Gastrocnemius medialis (tissue), 4 donors: ENCODE data around the gene FBXO22. TPM values are rescaled to one million over a fixed set of nuclear protein-coding genes. Genes with fewer than 3 reads are reported as not detected.
A peak's percentile ranks its signal among the peaks of the same experiment; 100 is the strongest.

Experiments
- ATAC-seq, 2 donors: fragments of 150-250 bp; one replicate each; pipeline ENCODE4 v1.9.1; 2016
- DNase-seq, 2 donors: peaks; one replicate each; pipeline ENCODE4 v3.0.0-alpha.2; 2019
- H3K27ac ChIP-seq, 4 donors: fragments of 200-600 bp; sonication (generic); 1 replicate in 1 of 4; 2 replicates in 3 of 4; pipeline ENCODE4 v1.5.1; 2016 to 2018; ENCODE audit warnings: mild to moderate bottlenecking in 2 of 4, moderate library complexity in 1 of 4
- H3K27me3 ChIP-seq, 3 donors: fragments of 200-600 bp; sonication (generic) in 2 of 3; 1 replicate in 1 of 3; 2 replicates in 2 of 3; pipeline versions ENCODE4 v1.5.1 to v1.6.0; 2016 to 2019; ENCODE audit warnings: mild to moderate bottlenecking in 1 of 3, moderate library complexity in 1 of 3
- H3K36me3 ChIP-seq, 2 donors: fragments of 200-600 bp; sonication (generic) in 1 of 2; one replicate each; pipeline ENCODE4 v1.5.1; 2017 to 2018
- H3K4me1 ChIP-seq, 2 donors: fragments of 200-600 bp; sonication (generic) in 1 of 2; one replicate each; pipeline ENCODE4 v1.5.1; 2016 to 2017; ENCODE audit warnings: mild to moderate bottlenecking in 2 of 2
- H3K4me3 ChIP-seq, 4 donors: fragments of 200-600 bp; sonication (generic) in 3 of 4; 1 replicate in 1 of 4; 2 replicates in 3 of 4; pipeline ENCODE4 v1.5.1; 2016 to 2019; ENCODE audit warnings: mild to moderate bottlenecking in 2 of 4
- H3K9me3 ChIP-seq, 3 donors: fragments of 200-600 bp; sonication (generic) in 2 of 3; 1 replicate in 1 of 3; 2 replicates in 2 of 3; pipeline ENCODE4 v1.5.1; 2016 to 2019
- POLR2A ChIP-seq, 2 donors: fragments of 450-650 bp; IDR thresholded peaks; one replicate each; pipeline ENCODE4 v1.6.1; 2017; ENCODE audit warnings: antibody characterized with exemption in 2 of 2, mild to moderate bottlenecking in 2 of 2, moderate library complexity in 2 of 2
- in situ Hi-C, 4 donors: fragments of 200-750 bp; cut with MboI; loops; one replicate each; pipeline versions ENCODE4 v1.15.0 to v1.8.0; 2017; ENCODE audit warnings: low sequenced_read_pairs in 4 of 4
- intact Hi-C: fragments of 100-400 bp; cut with DNase I; formaldehyde crosslinking; loops from one replicate; pipeline ENCODE4 v1.15.1; 2023; ENCODE audit warnings: low total_unique reads
- total RNA-seq, 4 donors: library from RNA; depleted of rRNA; stranded (reverse); fragments of >200 nt; gene quantifications; one replicate each; pipeline versions ENCODE4 v1.1.0 to v1.2.3, GENCODE V29; 2016
- TF ChIP-seq, protein P1 (sequence below), 5 experiments: fragments of 450-650 bp in 3 of 5; fragments of 200-600 bp in 2 of 5; sonication (generic) in 2 of 5; IDR thresholded peaks in 4 of 5; conservative IDR thresholded peaks in 1 of 5; 1 replicate in 4 of 5; 2 replicates in 1 of 5; pipeline ENCODE4 v1.5.1; 2016 to 2019; ENCODE audit warnings: antibody characterized with exemption in 5 of 5, mild to moderate bottlenecking in 3 of 5, moderate library complexity in 3 of 5

FBXO22 gene
- total RNA-seq, 4 donors from 2014 or later: 12.3 to 13.9 (median 13.0) TPM

- H3K4me1 ChIP-seq: no peaks in the 10 kb centered on the region
- H3K4me3 ChIP-seq: no peak overlapping the region
- peak overlapping the region in 1 of 4 donors; percentile 60 for H3K27ac ChIP-seq
- TF ChIP-seq POLR2A (IDR thresholded peaks at IDR 0.05): no peak
- TF ChIP-seq, protein P1, sequence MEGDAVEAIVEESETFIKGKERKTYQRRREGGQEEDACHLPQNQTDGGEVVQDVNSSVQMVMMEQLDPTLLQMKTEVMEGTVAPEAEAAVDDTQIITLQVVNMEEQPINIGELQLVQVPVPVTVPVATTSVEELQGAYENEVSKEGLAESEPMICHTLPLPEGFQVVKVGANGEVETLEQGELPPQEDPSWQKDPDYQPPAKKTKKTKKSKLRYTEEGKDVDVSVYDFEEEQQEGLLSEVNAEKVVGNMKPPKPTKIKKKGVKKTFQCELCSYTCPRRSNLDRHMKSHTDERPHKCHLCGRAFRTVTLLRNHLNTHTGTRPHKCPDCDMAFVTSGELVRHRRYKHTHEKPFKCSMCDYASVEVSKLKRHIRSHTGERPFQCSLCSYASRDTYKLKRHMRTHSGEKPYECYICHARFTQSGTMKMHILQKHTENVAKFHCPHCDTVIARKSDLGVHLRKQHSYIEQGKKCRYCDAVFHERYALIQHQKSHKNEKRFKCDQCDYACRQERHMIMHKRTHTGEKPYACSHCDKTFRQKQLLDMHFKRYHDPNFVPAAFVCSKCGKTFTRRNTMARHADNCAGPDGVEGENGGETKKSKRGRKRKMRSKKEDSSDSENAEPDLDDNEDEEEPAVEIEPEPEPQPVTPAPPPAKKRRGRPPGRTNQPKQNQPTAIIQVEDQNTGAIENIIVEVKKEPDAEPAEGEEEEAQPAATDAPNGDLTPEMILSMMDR (IDR thresholded peaks at IDR 0.05 in 4 of 5, conservative IDR thresholded peaks at IDR 0.05 in 1 of 5): no peak
- no peaks in the 10 kb centered on the region for H3K9me3 ChIP-seq
- in situ Hi-C loops: no loop called here
- no peaks in the 10 kb centered on the region for H3K27me3 ChIP-seq
- intact Hi-C loops: no loop called here
- DNase-seq (no peak), ATAC-seq (no peak)
- H3K36me3 ChIP-seq: peaks cover 0 to 14% of the 10 kb centered on the region in 2 donors
Measured at GRCh38 chr15:75891895-75892294, 11.8 kb upstream of the FBXO22 start.

GRCh38 chr15:75895731-75896130 is 7.9 kb upstream of the FBXO22 start:
- no peaks in the 10 kb centered on the region for H3K9me3 ChIP-seq
- no peak overlapping the region for H3K4me3 ChIP-seq
- TF ChIP-seq, protein P1 (IDR thresholded peaks at IDR 0.05 in 4 of 5, conservative IDR thresholded peaks at IDR 0.05 in 1 of 5): no peak
- TF ChIP-seq POLR2A (IDR thresholded peaks at IDR 0.05): no peak
- ATAC-seq (no peak), DNase-seq (no peak)
- no peaks in the 10 kb centered on the region for H3K27me3 ChIP-seq
- peaks cover 0 to 6% of the 10 kb centered on the region in 2 donors for H3K36me3 ChIP-seq
- intact Hi-C loops (no loop called here), in situ Hi-C loops (no loop called here)
- no peak overlapping the region for H3K27ac ChIP-seq
- H3K4me1 ChIP-seq: no peaks in the 10 kb centered on the region

DNA sequence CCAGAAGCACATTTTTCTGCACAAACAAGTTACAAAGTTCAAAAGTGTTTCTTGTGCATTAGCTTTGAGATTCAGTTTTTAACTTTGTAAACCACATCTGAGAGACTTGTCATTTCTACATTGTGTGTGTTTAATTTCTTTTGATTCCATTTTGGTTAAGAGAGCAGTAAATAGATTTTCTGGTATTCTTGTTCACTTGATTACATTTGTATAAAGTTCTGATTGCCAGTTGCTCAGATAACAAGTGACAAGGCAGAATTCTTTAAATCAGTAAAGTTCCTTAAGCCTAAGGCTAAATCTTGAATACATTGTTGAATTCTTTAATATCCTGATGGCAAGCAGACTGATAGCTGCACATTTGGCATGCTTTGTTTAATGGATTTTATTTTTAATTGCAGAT is 3.1 kb upstream of the FBXO22 start:
- Histone ChIP-seq H3K36me3 (no peaks in the 10 kb centered on the region), H3K27me3 (no peaks in the 10 kb centered on the region), H3K27ac (peak overlapping the region in 1 of 4 donors; percentile 84), H3K4me3 (no peak overlapping the region), H3K9me3 (no peaks in the 10 kb centered on the region), H3K4me1 (peaks cover under 1 to 7% of the 10 kb centered on the region in 2 donors)
- TF ChIP-seq, protein P1 (IDR thresholded peaks at IDR 0.05 in 4 of 5, conservative IDR thresholded peaks at IDR 0.05 in 1 of 5): no peak
- TF ChIP-seq POLR2A (IDR thresholded peaks at IDR 0.05): no peak
- no peak for DNase-seq
- intact Hi-C loops: loop anchor here (10.0 kb wide), 1 partner anchor 86 kb away; no protein-coding TSS in a partner anchor
- no peak for ATAC-seq
- in situ Hi-C loops: no loop called here

- intact Hi-C loops: loop anchor here (2.0 to 10.0 kb wide), 2 partner anchors 59 to 87 kb away; partner anchors contain the start of gene UBE2Q2
Measured at GRCh38 chr15:75902129-75902557, 1.5 kb upstream of the FBXO22 start.

More at GRCh38 chr15:75902129-75902557, 1.5 kb upstream of the FBXO22 start:
- in situ Hi-C loops: no loop called here
- peak; percentile 45 to 69 for ATAC-seq
- H3K9me3 ChIP-seq: no peaks in the 10 kb centered on the region
- H3K27me3 ChIP-seq: no peaks in the 10 kb centered on the region
- peaks cover 3 to 13% of the 10 kb centered on the region in 2 donors for H3K4me1 ChIP-seq
- peak in 1 of 2 donors; percentile 66 for DNase-seq
- no peak overlapping the region for H3K4me3 ChIP-seq
- H3K27ac ChIP-seq: peak overlapping the region in 3 of 4 donors; percentile 19 to 84 (median 30)
- TF ChIP-seq, protein P1 (IDR thresholded peaks at IDR 0.05 in 4 of 5, conservative IDR thresholded peaks at IDR 0.05 in 1 of 5): no peak
- no peak for TF ChIP-seq POLR2A (IDR thresholded peaks at IDR 0.05)
- H3K36me3 ChIP-seq: no peaks in the 10 kb centered on the region
